GM21576 (cell line): ENCODE data around the gene CLEC16A.

Experiments used
- ATAC-seq: cut with Tn5 transposase; IDR thresholded peaks from one replicate; pipeline ENCODE4 v1.9.1; 2021; ENCODE audit warnings: mild to moderate bottlenecking, moderate library complexity; ENCODE audit not compliant: unreplicated experiment

The CLEC16A gene

DNA sequence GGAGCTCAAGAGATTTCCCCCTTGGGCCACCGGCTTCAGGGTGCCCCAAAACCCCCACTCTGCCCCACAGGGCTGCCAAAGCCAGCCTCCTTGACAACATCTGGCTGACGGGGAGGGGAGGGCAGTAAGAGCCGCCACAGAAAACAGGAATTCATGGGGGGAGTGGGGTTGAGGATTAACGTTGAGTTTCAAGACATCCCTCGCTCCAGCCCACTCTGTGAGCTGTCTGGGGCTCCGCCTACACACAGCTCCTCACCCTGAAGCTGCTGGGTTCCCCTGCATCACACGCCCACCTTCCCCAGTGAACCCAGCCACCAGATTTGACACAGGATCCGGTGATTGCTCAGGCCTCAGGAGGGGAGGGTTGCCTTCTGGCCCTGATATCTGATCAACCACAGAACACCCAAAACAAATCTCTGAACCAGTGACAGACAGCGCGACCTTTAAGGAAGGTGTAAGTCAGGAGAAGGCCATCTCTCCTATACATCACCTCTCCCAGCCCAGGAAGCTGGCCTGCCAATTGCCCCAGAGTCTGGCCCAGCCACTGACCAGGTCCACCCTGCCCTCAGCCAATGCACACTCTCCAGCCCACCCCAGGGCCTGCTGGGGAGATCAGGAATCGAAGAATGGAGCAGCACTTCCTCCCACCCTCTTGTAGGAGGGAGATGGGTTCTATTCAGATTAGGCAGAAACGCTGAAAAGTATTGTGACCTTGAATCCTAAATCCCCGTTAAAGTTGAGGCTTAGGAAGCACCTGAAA is 132.1 kb downstream of the CLEC16A start:
- peak; percentile 50 for ATAC-seq

- ATAC-seq: no peak
These were observed 134.6 kb downstream of the CLEC16A start for GRCh38 chr16:11078812-11079459.

- ATAC-seq: no peak
These were observed 135.4 kb downstream of the CLEC16A start for GRCh38 chr16:11079652-11080187.

- ATAC-seq: no peak
These were observed 136.1 kb downstream of the CLEC16A start for GRCh38 chr16:11080327-11080967.

DNA sequence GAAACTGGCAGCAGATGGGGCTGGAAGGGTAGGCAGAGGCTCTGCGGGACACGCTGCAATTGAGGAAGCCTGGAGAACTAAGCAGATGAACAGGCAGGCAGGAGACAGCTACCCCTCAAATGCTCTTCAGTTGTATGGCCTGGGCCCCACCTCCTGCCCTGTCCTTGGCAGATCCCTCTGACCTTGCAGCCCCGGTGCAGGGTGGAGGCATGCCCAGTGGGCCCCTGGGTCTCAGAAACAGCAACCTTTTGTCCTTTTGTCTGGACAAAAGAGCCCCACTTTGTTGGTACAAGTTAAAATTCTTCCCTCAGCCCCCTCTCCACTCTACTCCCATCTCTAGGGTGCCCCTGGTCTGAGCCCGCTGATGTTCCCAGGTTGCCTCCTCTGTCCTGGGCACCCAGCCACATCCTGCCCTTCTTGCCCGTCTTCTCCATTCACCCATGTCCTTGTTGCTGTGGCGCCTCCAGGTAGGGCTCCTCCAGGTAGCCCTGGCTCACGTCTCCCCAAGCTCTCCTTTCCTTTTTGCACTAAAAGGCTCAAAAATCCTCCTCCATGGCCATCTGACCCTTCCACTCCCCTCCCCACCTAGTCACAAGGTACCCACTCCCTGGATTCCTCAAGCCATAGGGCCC is 136.8 kb downstream of the CLEC16A start:
- ATAC-seq: no peak

DNA sequence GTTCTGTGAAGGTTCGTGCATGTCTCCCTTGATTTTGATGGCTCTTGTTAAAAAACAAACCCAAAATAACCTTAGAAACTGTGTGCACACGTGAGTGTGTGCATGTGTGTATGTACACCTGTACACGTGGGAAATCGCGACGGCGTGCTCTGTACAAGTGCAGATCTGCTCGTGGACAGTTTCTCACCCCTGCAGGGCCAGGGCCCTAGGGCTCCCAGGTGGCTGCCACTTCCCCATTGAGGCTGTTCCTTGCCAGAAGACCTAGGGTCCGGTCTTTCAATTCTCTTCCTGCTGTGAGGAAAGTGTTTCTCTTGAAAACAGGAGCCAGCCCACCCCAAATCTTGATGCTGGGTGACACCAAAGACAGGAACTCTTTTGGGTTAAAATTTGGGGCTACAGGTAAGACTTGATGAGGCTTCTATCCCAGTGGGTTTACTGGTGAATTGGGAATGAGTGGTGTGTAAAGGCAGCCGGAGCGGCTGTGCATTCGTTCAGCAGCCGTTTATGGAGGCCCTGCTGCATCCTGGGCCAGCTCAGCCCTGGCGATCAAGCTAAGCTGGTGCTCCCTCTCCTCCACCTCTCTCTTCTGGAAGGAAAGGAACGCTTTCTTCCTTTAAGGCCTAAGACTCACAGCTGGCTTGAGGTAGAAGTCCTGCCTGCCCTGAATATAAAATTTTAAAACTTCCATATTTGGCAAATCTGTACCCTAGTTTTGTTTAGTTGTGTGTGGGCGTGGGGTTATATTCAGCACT is 137.9 kb downstream of the CLEC16A start:
- no peak for ATAC-seq

DNA sequence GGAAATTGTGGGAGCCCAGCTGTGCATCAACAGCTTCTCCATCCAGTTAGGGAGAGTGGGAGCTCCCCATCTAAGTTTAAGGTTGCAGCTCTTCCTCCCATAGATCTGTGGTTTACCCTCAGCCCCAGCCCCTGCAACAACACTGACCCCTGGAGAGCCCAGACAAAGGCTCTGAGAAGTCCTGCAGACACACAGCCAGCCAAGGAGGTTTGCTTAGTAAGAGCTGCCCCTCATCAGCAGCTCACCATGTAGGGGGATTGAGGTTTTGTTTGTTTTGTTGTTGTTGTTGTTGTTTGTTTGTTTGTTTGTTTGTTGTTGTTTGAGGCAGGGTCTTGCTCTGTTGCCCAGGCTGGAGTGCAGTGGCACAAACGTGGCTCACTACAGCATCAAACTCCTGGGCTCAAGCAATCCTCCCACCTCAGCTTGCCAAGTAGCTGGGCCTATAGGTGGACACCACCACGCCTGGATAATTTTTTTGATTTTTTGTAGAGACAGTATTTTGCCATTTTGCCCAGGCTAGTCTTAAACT is 138.6 kb downstream of the CLEC16A start:
- no peak for ATAC-seq

DNA sequence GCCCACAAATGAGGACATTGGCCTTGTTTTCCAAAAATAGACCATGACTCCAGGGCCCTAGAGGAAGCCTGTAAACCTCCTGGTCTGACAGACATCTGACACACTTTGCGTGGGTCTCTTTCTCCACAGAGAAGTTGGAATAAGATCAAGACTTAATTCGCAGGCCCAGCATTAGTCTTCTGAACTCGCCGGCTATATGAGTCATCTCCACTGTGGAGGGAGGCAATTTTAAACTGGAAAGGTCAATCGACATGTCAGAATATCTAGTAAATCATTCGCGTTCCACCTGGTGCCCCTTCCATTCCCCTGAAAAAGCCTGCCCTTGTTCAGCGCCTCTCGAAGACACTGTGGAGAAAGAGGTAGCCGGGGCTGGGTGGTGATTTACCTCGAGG is 140.1 kb downstream of the CLEC16A start:
- ATAC-seq: no peak

DNA sequence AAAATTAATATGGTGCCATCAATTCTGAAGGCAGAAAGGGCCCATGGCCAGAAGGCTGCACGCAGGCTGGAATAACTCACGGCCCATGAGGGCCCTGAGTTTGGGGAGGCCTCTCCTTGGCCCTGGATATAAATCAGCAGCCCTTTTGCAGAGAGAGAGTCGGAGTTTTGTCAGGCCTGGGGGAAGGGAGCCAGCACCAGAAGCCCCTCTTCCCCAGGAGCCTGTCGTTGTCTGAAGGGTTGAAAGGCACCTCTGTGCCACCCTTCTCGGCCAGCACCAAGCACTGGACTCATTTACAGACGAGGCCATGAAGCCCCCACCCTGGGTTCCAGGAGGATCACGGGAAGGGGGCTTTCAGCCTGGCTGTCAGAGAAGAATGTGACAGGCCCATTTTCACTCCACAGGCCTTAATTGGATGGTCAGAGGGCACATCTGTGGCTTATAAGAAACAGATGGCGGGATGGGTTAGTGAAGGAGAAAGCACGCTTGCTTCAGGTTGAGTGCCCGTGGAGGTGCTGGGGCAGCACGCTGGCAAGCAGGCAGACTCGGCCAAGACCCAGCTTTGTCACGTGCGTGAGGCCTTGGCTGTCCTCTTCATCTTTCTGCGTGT is 140.6 kb downstream of the CLEC16A start:
- ATAC-seq: no peak

GRCh38 chr16:11085916-11086315 is 141.6 kb downstream of the CLEC16A start:
- ATAC-seq: no peak

GRCh38 chr16:11087691-11088073 is 143.3 kb downstream of the CLEC16A start:
- ATAC-seq: no peak

GRCh38 chr16:11088074-11088730 is 143.8 kb downstream of the CLEC16A start:
- no peak for ATAC-seq

GRCh38 chr16:11088831-11089230 is 144.5 kb downstream of the CLEC16A start:
- no peak for ATAC-seq

- no peak for ATAC-seq
These were observed 145.2 kb downstream of the CLEC16A start for GRCh38 chr16:11089504-11090124.

GRCh38 chr16:11090232-11090631 is 145.9 kb downstream of the CLEC16A start:
- ATAC-seq: no peak

- ATAC-seq: no peak
These were observed 146.8 kb downstream of the CLEC16A start for GRCh38 chr16:11091021-11091785.

DNA sequence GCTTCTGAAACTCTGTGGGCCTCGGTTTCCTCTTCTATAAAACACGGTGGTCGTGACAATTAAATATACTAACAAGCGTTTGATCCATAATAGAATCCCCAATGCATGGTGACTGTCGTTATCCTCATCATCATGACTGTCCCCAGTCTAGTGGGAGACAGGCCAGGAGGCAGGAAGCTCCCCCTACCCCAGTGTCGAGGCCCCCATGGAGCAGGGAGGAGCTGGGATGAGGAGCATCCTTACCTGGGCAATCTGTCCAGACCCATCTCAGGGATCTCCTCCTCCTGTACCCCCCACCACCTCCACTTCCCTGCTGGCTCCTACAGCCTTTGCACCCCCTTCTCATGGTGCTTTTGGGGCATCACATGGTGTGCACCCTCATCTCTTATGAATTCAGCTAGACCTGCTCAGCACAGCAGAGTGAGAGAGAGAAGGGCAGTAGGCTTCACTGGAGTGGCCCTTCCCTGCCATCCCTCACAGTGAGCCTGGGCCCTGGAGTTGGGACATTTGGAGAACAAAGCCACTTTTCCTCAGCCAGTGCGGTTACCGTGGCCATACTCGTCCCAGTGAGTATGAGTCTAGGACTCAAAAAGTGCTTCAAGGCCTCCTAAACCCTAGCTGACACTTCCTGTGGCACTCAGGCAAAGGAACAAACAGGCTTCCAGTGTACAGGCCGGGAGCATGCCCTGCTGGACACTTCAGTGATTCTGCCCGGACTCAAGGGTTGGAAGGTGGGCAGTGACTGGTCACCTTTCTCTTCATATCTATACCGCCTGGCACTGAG is 148.6 kb downstream of the CLEC16A start:
- ATAC-seq: no peak
